D721Med (cell line): ENCODE results near the gene NDC1.

Experiments used
- DNase-seq: peaks from one replicate; pipeline ENCODE4 v3.0.0; 2011; ENCODE audit warnings: low spot score; ENCODE audit not compliant: insufficient read length
- FAIRE-seq: peaks from 2 replicates; lab custom pipeline; 2011; peaks lifted over from hg19 to GRCh38; lab: Jason Lieb, UNC
- CTCF ChIP-seq: IDR thresholded peaks from 2 replicates; pipeline ENCODE4 v1.5.1; 2012; ENCODE audit warnings: mild to moderate bottlenecking, control low read depth; ENCODE audit not compliant: insufficient read depth; ENCODE audit errors: missing control alignments

The NDC1 gene

GRCh38 chr1:53717025-53717804 is 120.9 kb downstream of the NDC1 start:
- no peak for DNase-seq
- no peak for FAIRE-seq
- TF ChIP-seq CTCF, result no peak

GRCh38 chr1:53716150-53716549 is 121.9 kb downstream of the NDC1 start:
- FAIRE-seq, result no peak

GRCh38 chr1:53715478-53715877 is 122.6 kb downstream of the NDC1 start:
- FAIRE-seq (no peak), DNase-seq (no peak)
- peak; percentile 58 for TF ChIP-seq CTCF

More at GRCh38 chr1:53716150-53716549, 121.9 kb downstream of the NDC1 start:
- no peak for DNase-seq
- no peak for TF ChIP-seq CTCF
